ENCODE results near the gene GIGYF2.
"Not testable (repeated sequence)": the region's sequence is repeated elsewhere in the genome, so short reads cannot be mapped to it uniquely, and the experiment has no call there.

Gene GIGYF2

DNA sequence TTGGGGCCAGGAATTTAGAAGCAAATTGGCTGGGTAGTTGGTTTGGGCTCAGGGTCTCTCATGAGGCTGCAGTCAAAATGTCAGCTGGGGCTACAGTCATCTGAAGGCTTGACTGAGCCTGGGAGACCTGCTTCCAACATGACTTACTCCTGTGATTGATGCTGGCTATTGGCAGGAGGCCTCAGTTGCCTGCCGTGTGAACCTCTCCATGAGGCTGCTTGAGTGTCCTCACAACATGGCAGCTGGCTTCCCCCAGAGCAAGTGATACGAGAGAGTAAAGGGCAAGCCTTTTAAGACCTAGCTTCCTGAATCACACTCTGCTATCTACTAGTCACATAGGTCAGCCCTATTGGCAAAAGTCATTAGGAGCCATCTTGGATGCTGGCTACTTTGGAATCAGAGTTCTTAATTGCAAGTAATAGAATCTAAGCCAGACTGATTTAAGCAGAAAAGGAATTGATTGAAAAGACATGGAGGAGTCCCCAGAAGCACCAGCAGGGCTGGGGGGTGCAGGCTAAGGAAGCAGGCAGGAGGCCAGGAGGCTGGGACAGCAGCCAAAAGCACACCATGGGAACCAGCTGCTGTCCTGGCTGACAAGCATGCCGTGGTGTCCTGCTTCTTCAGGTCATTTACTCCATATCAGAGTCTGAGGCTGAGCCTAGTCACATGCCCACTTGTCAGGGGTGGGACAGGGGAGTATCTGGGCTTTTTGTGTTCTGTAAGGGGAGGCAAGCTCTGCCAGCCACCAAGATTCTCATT lies 7.8 kb upstream of the GIGYF2 start:
- DNase-seq (ENCODE audit: low read depth in 2 of 2, low spot score in 1 of 2), result no peak

DNA sequence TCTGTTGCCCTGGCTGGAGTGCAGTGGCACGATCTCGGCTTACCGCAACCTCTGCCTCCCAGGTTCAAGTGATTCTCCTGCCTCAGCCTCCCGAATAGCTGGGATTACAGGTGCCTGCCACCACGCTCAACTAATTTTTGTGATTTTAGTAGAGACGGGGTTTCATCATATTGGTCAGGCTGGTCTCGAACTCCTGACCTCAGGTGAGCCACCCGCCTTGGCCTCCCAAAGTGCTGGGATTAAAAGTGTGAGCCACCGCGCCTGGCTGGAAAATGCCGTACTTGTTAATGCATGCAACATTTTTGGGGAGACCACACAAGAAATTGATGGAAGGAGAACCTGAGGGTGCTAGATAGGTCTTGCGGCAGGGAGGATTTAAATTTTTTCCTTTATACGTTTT lies 6.0 kb upstream of the GIGYF2 start:
- not testable (repeated sequence) for DNase-seq (ENCODE audit: low read depth in 2 of 2, low spot score in 1 of 2)

DNA sequence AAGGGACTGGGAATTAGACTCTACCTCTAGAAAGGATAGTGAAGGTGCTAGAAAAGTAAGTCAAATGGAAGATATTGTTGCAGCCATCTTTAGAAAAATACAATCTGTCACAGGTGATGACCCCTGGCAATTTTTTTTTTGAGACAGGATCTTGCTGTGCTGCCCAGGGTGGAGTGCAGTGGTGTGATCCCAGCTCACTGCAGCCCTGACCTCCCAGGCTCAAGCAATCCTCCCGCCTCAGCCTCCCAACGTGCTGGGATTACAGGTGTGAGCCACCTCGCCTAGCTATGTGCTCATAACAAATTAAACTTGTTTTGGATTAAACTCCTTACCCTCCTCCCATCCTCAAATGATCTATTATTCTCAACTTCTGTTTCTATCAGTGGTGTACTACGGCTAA lies 3.8 kb upstream of the GIGYF2 start:
- no peak for DNase-seq (ENCODE audit: low read depth in 2 of 2, low spot score in 1 of 2)

GRCh38 chr2:232696609-232697058 lies 497 bp upstream of the GIGYF2 start:
- DNase-seq (ENCODE audit: low read depth in 2 of 2, low spot score in 1 of 2), result no peak

GRCh38 chr2:232697807-232698110 lies 628 bp downstream of the GIGYF2 start:
- DNase-seq (ENCODE audit: low read depth in 2 of 2, low spot score in 1 of 2), result no peak

GRCh38 chr2:232698556-232699091 lies 1.5 kb downstream of the GIGYF2 start:
- DNase-seq (ENCODE audit: low read depth in 2 of 2, low spot score in 1 of 2), result no peak

- no peak for DNase-seq (ENCODE audit: low read depth in 2 of 2, low spot score in 1 of 2)
These were observed 2.0 kb downstream of the GIGYF2 start for GRCh38 chr2:232699110-232699509.

DNA sequence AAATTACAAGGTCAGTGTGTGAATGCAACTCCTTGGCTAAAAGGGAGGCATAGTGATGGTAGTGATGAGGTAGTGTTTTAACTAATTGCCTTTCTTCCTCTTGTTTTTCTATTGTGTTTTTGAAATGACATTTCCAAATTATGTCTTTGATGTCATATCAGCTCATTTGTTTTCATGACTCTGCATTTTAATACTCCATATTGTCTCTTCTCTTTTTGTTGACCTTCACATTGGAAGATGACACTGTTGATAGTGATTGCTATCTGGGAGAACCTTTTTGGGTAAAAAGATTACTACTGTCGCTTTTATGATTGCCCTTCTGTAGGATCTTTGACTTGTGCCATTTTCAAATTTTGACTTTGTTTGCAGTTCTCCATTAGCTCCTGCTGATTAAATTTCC lies 3.0 kb downstream of the GIGYF2 start:
- no peak for DNase-seq (ENCODE audit: low read depth in 2 of 2, low spot score in 1 of 2)

- no peak for DNase-seq (ENCODE audit: low read depth in 2 of 2, low spot score in 1 of 2)
These were observed 9.9 kb downstream of the GIGYF2 start for GRCh38 chr2:232707076-232707475.

DNA sequence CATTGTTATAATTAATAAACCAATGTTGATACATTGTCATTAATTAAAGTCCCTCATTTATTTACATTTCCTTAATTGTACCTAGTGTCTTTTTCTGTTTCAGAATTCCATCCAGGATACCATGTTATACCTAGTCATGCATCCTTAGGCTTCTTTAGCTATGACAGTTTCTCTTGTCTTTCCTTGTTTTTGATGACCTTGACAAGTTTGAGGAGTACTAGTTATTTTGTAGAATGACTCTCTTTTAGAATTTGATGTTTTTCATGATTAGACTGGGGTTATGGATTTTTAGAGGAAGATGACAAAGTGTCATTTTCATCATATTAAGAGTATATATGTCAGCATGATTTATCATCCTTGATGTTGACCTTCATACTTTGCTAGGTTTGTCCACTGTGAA lies 16.4 kb downstream of the GIGYF2 start:
- no peak for DNase-seq (ENCODE audit: low read depth in 2 of 2, low spot score in 1 of 2)

DNA sequence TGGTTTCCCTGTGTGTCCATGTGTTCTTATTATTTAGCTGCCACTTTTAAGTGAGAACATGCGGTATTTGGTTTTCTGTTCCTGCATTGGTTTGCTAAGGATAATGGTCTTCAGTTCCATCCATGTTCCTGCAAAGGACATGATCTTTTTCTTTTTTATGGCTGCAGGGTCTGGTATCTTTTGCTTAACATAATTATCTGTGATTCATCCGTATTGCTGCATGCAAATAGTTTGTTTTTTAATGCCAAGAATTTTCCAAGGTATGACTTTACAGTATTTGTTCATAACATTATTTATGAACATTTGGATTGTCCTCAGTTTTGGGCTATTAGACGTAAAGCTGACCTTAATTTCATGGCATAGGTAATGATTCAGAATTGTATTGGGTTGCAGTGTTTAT lies 17.8 kb downstream of the GIGYF2 start:
- no peak for DNase-seq (ENCODE audit: low read depth in 2 of 2, low spot score in 1 of 2)

DNA sequence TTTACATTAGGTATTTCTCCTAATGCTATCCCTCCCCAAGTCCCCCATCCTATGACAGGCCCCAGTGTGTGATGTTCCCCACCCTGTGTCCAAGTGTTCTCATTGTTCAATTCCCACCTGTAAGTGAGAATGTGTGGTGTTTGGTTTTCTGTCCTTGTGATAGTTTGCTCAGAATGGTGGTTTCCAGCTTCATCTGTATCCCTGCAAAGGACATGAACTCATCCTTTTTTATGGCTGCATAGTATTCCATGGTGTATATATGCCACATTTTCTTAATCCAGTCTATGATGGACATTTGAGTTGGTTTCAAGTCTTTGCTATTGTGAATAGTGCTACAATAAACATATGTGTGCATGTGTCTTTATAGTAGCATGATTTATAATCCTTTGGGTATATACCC lies 22.9 kb downstream of the GIGYF2 start:
- DNase-seq (ENCODE audit: low read depth in 2 of 2, low spot score in 1 of 2), result not testable (repeated sequence)

DNA sequence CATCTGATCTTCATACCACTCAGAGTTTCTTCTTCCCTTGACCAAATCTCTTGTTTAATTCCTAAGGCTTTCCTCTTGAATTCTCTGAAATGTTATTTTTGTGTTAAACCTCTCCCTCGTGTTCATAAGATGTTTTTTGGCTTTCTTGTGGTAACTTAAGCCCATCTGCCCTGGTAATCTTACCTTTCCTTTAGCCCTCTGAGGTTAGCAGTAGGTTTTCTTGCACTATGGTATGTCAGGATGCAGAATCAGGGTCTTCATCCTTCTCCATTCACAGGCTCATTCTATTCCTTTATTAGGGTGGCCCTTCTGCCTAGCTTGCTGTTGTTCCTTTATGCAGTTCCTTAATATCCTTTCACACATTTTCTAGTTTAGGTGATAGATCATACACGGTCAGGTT lies 24.1 kb downstream of the GIGYF2 start:
- no peak for DNase-seq (ENCODE audit: low read depth in 2 of 2, low spot score in 1 of 2)

DNA sequence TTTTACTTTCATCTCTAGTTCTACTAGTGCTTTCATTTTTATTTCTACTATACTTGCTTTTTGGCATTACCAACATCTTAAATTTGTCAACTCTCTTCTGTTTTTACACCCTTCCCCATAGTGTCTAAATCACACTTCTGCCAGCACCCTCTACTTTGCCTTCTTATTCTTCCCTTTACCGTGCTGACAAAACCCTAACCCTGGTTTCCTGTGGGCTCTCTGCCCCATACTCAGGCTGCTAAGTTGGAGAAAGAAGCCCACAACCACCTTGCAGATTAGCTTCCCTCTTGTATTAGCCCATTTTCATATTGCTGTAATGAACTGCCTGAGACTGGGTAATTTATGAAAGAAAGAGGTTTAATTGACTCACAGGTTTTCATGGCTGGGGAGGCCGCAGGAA lies 24.8 kb downstream of the GIGYF2 start:
- DNase-seq (ENCODE audit: low read depth in 2 of 2, low spot score in 1 of 2), result no peak

GRCh38 chr2:232723027-232723426 lies 25.9 kb downstream of the GIGYF2 start:
- DNase-seq (ENCODE audit: low read depth in 2 of 2, low spot score in 1 of 2), result no peak

GRCh38 chr2:232728785-232729184 lies 31.7 kb downstream of the GIGYF2 start:
- DNase-seq (ENCODE audit: low read depth in 2 of 2, low spot score in 1 of 2), result no peak

GRCh38 chr2:232731470-232731869 lies 34.3 kb downstream of the GIGYF2 start:
- DNase-seq (ENCODE audit: low read depth in 2 of 2, low spot score in 1 of 2), result no peak

DNA sequence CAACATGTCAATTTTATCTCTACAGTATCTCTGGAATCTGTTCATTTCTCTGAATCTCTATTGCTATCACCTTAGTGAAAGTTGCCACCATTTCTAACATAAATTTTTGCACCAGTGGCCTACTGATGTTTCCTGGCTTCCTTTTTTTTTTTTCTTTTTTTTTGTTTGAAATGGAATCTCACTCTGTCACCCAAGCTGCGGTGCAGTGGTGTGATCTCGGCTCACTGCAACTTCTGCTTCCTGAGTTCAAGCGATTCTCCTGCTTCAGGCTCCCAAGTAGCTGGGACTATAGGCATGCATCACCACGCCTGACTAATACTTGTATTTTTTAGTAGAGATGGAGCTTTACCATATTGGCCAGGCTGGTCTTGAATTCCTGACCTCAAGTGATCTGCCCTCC lies 44.2 kb downstream of the GIGYF2 start:
- DNase-seq (ENCODE audit: low read depth in 2 of 2, low spot score in 1 of 2), result no peak

GRCh38 chr2:232741972-232742371 lies 44.8 kb downstream of the GIGYF2 start:
- no peak for DNase-seq (ENCODE audit: low read depth in 2 of 2, low spot score in 1 of 2)

DNA sequence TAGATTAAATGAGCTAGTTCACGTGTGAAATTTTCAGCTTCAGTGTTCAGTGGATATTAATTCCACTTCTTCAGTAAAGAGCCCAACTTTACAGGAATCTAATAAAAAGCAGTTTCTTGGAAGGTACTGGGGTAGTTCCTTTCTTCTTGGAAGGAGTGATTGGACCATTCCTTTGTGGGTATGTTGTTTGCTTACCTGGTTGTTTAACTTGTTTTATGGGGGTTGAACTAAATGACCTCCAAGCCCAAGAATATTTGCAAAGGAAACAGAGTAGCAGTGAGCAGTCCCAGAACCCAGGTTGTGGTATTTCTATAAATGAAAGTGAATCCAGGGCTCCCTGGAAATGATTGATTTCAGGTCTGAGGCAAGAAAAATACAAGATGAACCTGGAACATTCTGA lies 47.8 kb downstream of the GIGYF2 start:
- DNase-seq (ENCODE audit: low read depth in 2 of 2, low spot score in 1 of 2), result no peak

DNA sequence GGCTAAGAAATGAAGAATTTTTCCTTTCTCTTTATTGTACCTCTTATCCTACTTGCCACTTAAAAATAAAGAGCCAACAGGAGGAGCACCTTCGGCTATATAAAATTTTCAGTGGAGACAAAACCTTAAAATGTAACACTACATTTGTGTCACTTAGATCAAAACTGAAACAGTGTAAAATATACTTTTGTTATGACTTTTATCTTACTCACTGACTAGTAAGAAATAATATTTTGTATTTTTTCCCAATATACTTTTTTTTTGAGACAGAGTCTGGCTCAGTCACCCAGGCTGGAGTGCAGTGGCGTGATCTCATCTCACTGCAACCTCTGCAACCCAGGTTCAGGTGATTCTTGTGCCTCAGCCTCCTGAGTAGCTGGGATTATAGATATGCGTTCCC lies 50.9 kb downstream of the GIGYF2 start:
- DNase-seq (ENCODE audit: low read depth in 2 of 2, low spot score in 1 of 2), result no peak

GRCh38 chr2:232749331-232749730 lies 52.2 kb downstream of the GIGYF2 start:
- no peak for DNase-seq (ENCODE audit: low read depth in 2 of 2, low spot score in 1 of 2)

- DNase-seq (ENCODE audit: low read depth in 2 of 2, low spot score in 1 of 2), result no peak
These were observed 53.1 kb downstream of the GIGYF2 start for GRCh38 chr2:232750135-232750671.
